Lower leg skin (tissue), 3 donors: ENCODE data around the gene ACOT12.

Experiments
- POLR2A ChIP-seq, 2 donors: fragments of 450-650 bp; IDR thresholded peaks; one replicate each; pipeline ENCODE4 v1.6.1; 2016 to 2017; ENCODE audit warnings: antibody characterized with exemption in 2 of 2, mild to moderate bottlenecking in 1 of 2, moderate library complexity in 1 of 2
- TF ChIP-seq, protein P1 (sequence below), 3 donors: fragments of 450-650 bp; IDR thresholded peaks; one replicate each; pipeline ENCODE4 v1.5.1; 2016; ENCODE audit warnings: antibody characterized with exemption in 3 of 3, mild to moderate bottlenecking in 3 of 3, moderate library complexity in 2 of 3

GRCh38 chr5:81402192-81402930 lies 8.4 kb upstream of the ACOT12 start:
- no peak for TF ChIP-seq POLR2A (IDR thresholded peaks at IDR 0.05)
- TF ChIP-seq, protein P1, sequence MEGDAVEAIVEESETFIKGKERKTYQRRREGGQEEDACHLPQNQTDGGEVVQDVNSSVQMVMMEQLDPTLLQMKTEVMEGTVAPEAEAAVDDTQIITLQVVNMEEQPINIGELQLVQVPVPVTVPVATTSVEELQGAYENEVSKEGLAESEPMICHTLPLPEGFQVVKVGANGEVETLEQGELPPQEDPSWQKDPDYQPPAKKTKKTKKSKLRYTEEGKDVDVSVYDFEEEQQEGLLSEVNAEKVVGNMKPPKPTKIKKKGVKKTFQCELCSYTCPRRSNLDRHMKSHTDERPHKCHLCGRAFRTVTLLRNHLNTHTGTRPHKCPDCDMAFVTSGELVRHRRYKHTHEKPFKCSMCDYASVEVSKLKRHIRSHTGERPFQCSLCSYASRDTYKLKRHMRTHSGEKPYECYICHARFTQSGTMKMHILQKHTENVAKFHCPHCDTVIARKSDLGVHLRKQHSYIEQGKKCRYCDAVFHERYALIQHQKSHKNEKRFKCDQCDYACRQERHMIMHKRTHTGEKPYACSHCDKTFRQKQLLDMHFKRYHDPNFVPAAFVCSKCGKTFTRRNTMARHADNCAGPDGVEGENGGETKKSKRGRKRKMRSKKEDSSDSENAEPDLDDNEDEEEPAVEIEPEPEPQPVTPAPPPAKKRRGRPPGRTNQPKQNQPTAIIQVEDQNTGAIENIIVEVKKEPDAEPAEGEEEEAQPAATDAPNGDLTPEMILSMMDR (IDR thresholded peaks at IDR 0.05), result no peak
